MCF 10A (cell line): Measurements from ENCODE around the gene KRTAP29-1. TPM values are rescaled to one million over a fixed set of nuclear protein-coding genes. Genes with fewer than 3 reads are reported as not detected.
A peak's percentile ranks its signal among the peaks of the same experiment; 100 is the strongest.
"Not testable (repeated sequence)": the region's sequence is repeated elsewhere in the genome, so short reads cannot be mapped to it uniquely, and the experiment has no call there.

Source experiments
- Bru-seq: library from RNA; stranded (reverse); fragments of 400-500 nt; gene quantifications from one replicate; lab custom pipeline; 2021; lab: Mats Ljungman, UMichigan
- BruChase-seq, 2 experiments: library from RNA; stranded (reverse); fragments of 400-500 nt; gene quantifications; one replicate each; lab custom pipeline; 2021; lab: Mats Ljungman, UMichigan
- BruUV-seq: library from RNA; stranded (reverse); fragments of 400-500 nt; replicated peaks from 2 replicates; lab custom pipeline; 2021; lab: Mats Ljungman, UMichigan
- CTCF ChIA-PET: fragments of 300-600 bp; sonication (Branson Sonifier 250); formaldehyde crosslinking; extraction: SDS; loops from one replicate; lab custom pipeline; 2021; ENCODE audit warnings: antibody characterized with exemption, inconsistent platforms; lab: Yijun Ruan, JAX
- POLR2A ChIA-PET: fragments of 300-600, 350-650 bp; sonication (Branson Sonifier 250); formaldehyde crosslinking; extraction: SDS; loops from one replicate; lab custom pipeline; 2020; ENCODE audit warnings: antibody characterized with exemption, inconsistent platforms; lab: Yijun Ruan, JAX
- DNase-seq: peaks from one replicate; pipeline ENCODE4 v3.0.0-alpha.2; 2018; ENCODE audit not compliant: unreplicated experiment
- H3K27ac Mint-ChIP-seq: one replicate; pipeline ENCODE4 v1.8.0; 2022; ENCODE audit warnings: mild to moderate bottlenecking, low read depth, mixed read lengths; ENCODE audit not compliant: unreplicated experiment
- H3K27me3 Mint-ChIP-seq: one replicate; pipeline ENCODE4 v1.8.0; 2022; ENCODE audit warnings: mixed read lengths; ENCODE audit not compliant: insufficient read depth, unreplicated experiment
- H3K36me3 Mint-ChIP-seq: one replicate; pipeline ENCODE4 v1.8.0; 2022; ENCODE audit warnings: mild to moderate bottlenecking, moderate library complexity, mixed read lengths; ENCODE audit not compliant: insufficient read depth, unreplicated experiment
- H3K4me1 Mint-ChIP-seq: one replicate; pipeline ENCODE4 v1.8.0; 2022; ENCODE audit warnings: mixed read lengths; ENCODE audit not compliant: insufficient read depth, unreplicated experiment
- H3K4me3 Mint-ChIP-seq: one replicate; pipeline ENCODE4 v1.8.0; 2022; ENCODE audit warnings: mild to moderate bottlenecking, moderate library complexity, mixed read lengths; ENCODE audit not compliant: unreplicated experiment
- H3K9me3 Mint-ChIP-seq: one replicate; pipeline ENCODE4 v1.8.0; 2022; ENCODE audit warnings: mixed read lengths; ENCODE audit not compliant: unreplicated experiment
- intact Hi-C: fragments of 100-400 bp; cut with micrococcal nuclease; formaldehyde crosslinking; loops from 2 replicates; pipeline ENCODE4 v1.14.1; 2022
- long read RNA-seq: library from polyadenylated mRNA; stranded (forward); transcript quantifications from one replicate; pipeline ENCODE4 v2.0.0, GENCODE V29; 2022
- total RNA-seq: library from RNA; stranded (reverse); gene quantifications from 2 replicates; pipeline ENCODE4 v1.2.3, GENCODE V29; 2022
- TF ChIP-seq, protein P1 (sequence below): fragments of 200-600 bp; IDR thresholded peaks from one replicate; pipeline ENCODE4 v1.8.0; 2022; ENCODE audit warnings: antibody characterized with exemption, mild to moderate bottlenecking; ENCODE audit not compliant: unreplicated experiment

KRTAP29-1 gene, protein sequence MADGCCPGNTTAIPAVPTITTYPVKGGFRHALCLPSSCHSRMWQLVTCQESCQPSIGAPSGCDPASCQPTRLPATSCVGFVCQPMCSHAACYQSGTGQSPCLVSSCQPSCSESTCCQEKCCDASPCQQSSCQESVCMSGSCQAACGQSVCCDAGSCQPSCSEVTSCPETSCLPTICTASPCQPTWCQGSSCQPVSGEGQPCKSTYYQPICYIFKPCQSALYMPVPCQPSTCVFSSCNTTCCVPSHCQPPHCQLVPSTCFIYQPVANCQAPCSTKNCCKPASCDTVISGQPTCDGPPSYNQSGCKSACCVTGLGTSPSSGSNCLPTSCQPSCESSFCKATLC
- total RNA-seq (not detected in 2 replicates), Bru-seq, nascent RNA (not detected), BruChase-seq, experiment 1, labeled RNA remaining after a 6-hour chase (not detected), BruChase-seq, experiment 2, labeled RNA remaining after a 2-hour chase (not detected)
- long read RNA-seq: 0 reads

DNA sequence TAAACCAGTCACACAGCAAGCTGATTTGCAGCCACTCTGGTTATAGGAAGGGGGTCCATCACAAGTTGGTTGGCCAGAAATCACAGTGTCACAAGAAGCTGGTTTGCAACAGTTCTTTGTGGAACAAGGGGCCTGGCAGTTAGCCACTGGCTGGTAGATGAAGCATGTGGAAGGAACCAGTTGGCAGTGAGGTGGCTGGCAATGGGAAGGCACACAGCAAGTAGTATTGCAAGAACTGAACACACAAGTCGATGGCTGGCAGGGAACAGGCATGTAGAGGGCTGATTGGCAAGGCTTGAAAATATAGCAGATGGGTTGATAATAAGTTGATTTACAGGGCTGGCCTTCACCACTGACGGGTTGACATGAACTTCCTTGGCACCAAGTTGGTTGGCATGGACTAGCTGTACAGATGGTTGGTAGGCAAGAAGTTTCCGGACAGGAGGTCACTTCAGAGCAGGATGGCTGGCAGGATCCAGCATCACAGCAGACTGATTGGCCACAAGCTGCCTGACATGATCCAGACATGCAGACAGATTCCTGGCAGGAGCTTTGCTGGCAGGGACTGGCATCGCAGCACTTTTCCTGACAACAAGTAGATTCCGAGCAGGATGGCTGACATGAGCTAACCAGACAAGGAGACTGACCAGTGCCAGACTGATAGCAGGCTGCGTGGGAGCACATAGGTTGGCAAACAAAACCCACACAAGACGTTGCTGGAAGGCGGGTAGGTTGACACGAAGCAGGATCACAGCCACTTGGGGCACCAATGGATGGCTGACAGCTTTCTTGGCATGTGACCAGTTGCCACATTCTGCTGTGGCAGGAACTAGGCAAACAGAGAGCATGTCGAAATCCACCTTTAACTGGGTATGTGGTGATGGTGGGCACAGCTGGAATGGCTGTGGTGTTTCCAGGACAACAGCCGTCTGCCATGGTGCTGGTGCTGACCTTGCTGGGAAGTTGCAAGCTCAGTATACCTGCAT, at the start of gene KRTAP29-1:
Gene KRTAP29-1 (minus strand): TSS at position 936 of the 986 bp plus-strand sequence. CDS start 0 bp downstream, at position 936.
- no peak within 1 kb of the TSS for H3K27ac Mint-ChIP-seq
- H3K27me3 Mint-ChIP-seq: peaks cover 4% of the 10 kb centered on the region
- H3K9me3 Mint-ChIP-seq: no peaks in the 10 kb centered on the region
- intact Hi-C loops: no loop called here
- no TSS peak for BruUV-seq
- POLR2A ChIA-PET: interaction anchor here (0.5 to 1.3 kb wide), 3 partner anchors 10 to 217 kb away, joined by 3 to 5 read pairs (median 4); partner anchors contain the start of gene KRT15
- peak; percentile 17 for DNase-seq
- TF ChIP-seq, protein P1, sequence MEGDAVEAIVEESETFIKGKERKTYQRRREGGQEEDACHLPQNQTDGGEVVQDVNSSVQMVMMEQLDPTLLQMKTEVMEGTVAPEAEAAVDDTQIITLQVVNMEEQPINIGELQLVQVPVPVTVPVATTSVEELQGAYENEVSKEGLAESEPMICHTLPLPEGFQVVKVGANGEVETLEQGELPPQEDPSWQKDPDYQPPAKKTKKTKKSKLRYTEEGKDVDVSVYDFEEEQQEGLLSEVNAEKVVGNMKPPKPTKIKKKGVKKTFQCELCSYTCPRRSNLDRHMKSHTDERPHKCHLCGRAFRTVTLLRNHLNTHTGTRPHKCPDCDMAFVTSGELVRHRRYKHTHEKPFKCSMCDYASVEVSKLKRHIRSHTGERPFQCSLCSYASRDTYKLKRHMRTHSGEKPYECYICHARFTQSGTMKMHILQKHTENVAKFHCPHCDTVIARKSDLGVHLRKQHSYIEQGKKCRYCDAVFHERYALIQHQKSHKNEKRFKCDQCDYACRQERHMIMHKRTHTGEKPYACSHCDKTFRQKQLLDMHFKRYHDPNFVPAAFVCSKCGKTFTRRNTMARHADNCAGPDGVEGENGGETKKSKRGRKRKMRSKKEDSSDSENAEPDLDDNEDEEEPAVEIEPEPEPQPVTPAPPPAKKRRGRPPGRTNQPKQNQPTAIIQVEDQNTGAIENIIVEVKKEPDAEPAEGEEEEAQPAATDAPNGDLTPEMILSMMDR: no peak
- CTCF ChIA-PET: interaction anchor here (0.7 to 0.9 kb wide), 2 partner anchors 489 to 511 kb away, joined by 3 read pairs; no protein-coding TSS in a partner anchor
- H3K4me3 Mint-ChIP-seq: no peak within 1 kb of the TSS
- H3K4me1 Mint-ChIP-seq: peaks cover 16% of the 10 kb centered on the region
- no peaks in the 10 kb centered on the region for H3K36me3 Mint-ChIP-seq

DNA sequence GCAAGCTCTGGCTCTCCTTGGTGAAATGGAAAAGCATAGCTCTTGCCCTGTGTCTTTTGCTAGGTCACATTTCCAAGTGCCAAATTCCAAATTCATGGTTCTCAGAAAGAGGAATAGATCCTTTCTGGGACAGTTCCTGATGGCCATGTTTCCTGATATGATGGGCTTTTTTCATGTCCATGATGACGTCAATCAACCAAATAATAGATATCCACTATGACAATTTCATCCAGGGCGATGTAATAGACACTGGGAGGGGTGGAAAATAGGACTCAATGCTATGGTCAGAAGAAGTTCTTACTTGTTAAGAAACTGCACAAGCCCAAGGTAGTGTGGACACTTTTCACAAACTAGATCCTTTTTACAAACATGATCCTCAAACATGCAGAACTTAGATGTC, 48.5 kb upstream of the KRTAP29-1 start:
- CTCF ChIA-PET: interaction anchor here (0.5 to 1.7 kb wide), 2 partner anchors 22 to 857 kb away, joined by 3 to 4 read pairs; no protein-coding TSS in a partner anchor
- no peak overlapping the region for H3K27ac Mint-ChIP-seq
- TF ChIP-seq, protein P1: no peak

GRCh38 chr17:41350381-41350878, 47.8 kb upstream of the KRTAP29-1 start, which contains the start of gene KRT33A:
TSS of gene KRT33A (minus strand) at chr17:41350828. CDS start at chr17:41350767, 61 bp downstream.
- DNase-seq, H3K4me3 Mint-ChIP-seq, POLR2A ChIA-PET, H3K36me3 Mint-ChIP-seq, H3K9me3 Mint-ChIP-seq, intact Hi-C loops, H3K4me1 Mint-ChIP-seq, H3K27ac Mint-ChIP-seq, BruUV-seq: not testable (repeated sequence)
- H3K27me3 Mint-ChIP-seq: peaks cover 24% of the 10 kb centered on the region
- CTCF ChIA-PET: interaction anchor here (0.6 to 1.9 kb wide), 2 partner anchors 198 to 355 kb away, joined by 3 to 4 read pairs; no protein-coding TSS in a partner anchor

More for the DNA sequence above, 48.5 kb upstream of the KRTAP29-1 start:
- Mint-ChIP-seq H3K27me3 (peaks cover 24% of the 10 kb centered on the region), H3K4me3 (no peak overlapping the region), H3K4me1 (no peaks in the 10 kb centered on the region), H3K9me3 (no peaks in the 10 kb centered on the region), H3K36me3 (no peaks in the 10 kb centered on the region)
- BruUV-seq: no TSS peak
- DNase-seq: no peak
- POLR2A ChIA-PET: interaction anchor here (0.6 kb wide), 1 partner anchor 367 kb away, joined by 3 read pairs; the partner anchor contains the start of gene KRT40
- intact Hi-C loops: no loop called here
